ENCODE results near the gene ZNF506.
"Not testable (repeated sequence)": the region's sequence is repeated elsewhere in the genome, so short reads cannot be mapped to it uniquely, and the experiment has no call there.

ZNF506 gene

GRCh38 chr19:19743921-19744320, 77.6 kb downstream of the ZNF506 start:
- not testable (repeated sequence) for H3K36me3 ChIP-seq (ENCODE audit: insufficient read depth, low read length); H3K27ac ChIP-seq (ENCODE audit: low read depth, low read length); H3K4me3 ChIP-seq (ENCODE audit: low read length); H3K4me1 ChIP-seq (ENCODE audit: insufficient read depth, low read length); H3K9me3 ChIP-seq (ENCODE audit: insufficient read depth, low read depth, low read length); H3K9ac ChIP-seq (ENCODE audit: low read depth, low read length); H3K27me3 ChIP-seq (ENCODE audit: insufficient read depth, low read length)
- 85% methylated on average over 6 of the region's 6 CpGs for WGBS

GRCh38 chr19:19743176-19743575, 78.4 kb downstream of the ZNF506 start:
- Histone ChIP-seq H3K4me3 (ENCODE audit: low read length) (no peak overlapping the region), H3K9ac (ENCODE audit: low read depth, low read length) (no peak overlapping the region)

GRCh38 chr19:19742773-19743172, 78.8 kb downstream of the ZNF506 start:
- no peaks in the 10 kb centered on the region for H3K9me3 ChIP-seq (ENCODE audit: insufficient read depth, low read depth, low read length)
- WGBS = 88% methylated on average over 9 of the region's 9 CpGs
- no peak overlapping the region for H3K27ac ChIP-seq (ENCODE audit: low read depth, low read length)
- H3K4me3 ChIP-seq (ENCODE audit: low read length) = no peak overlapping the region
- H3K4me1 ChIP-seq (ENCODE audit: insufficient read depth, low read length) = no peaks in the 10 kb centered on the region
- 0 out of 2 replicates have a peak, but pooled peaks cover 4% of the 10 kb centered on the region for H3K27me3 ChIP-seq (ENCODE audit: insufficient read depth, low read length)
- H3K36me3 ChIP-seq (ENCODE audit: insufficient read depth, low read length) = no peaks in the 10 kb centered on the region
- H3K9ac ChIP-seq (ENCODE audit: low read depth, low read length) = no peak overlapping the region

More at GRCh38 chr19:19743176-19743575, 78.4 kb downstream of the ZNF506 start:
- Histone ChIP-seq H3K27me3 (ENCODE audit: insufficient read depth, low read length) (0 out of 2 replicates have a peak, but pooled peaks cover 4% of the 10 kb centered on the region), H3K36me3 (ENCODE audit: insufficient read depth, low read length) (no peaks in the 10 kb centered on the region), H3K27ac (ENCODE audit: low read depth, low read length) (no peak overlapping the region), H3K4me1 (ENCODE audit: insufficient read depth, low read length) (no peaks in the 10 kb centered on the region), H3K9me3 (ENCODE audit: insufficient read depth, low read depth, low read length) (no peaks in the 10 kb centered on the region)
- 85% methylated on average over 6 of the region's 6 CpGs for WGBS
